CD4-positive, alpha-beta T cell treated with Interleukin-1 beta for 1 hour (primary cell): ENCODE measurements around the gene SERINC5.
"Not testable (repeated sequence)": the region's sequence is repeated elsewhere in the genome, so short reads cannot be mapped to it uniquely, and the experiment has no call there.

ENCODE experiments used
- DNase-seq, 2 donors: peaks; one replicate each; pipeline ENCODE4 v3.0.0-alpha.2; 2020 to 2022

The SERINC5 gene

DNA sequence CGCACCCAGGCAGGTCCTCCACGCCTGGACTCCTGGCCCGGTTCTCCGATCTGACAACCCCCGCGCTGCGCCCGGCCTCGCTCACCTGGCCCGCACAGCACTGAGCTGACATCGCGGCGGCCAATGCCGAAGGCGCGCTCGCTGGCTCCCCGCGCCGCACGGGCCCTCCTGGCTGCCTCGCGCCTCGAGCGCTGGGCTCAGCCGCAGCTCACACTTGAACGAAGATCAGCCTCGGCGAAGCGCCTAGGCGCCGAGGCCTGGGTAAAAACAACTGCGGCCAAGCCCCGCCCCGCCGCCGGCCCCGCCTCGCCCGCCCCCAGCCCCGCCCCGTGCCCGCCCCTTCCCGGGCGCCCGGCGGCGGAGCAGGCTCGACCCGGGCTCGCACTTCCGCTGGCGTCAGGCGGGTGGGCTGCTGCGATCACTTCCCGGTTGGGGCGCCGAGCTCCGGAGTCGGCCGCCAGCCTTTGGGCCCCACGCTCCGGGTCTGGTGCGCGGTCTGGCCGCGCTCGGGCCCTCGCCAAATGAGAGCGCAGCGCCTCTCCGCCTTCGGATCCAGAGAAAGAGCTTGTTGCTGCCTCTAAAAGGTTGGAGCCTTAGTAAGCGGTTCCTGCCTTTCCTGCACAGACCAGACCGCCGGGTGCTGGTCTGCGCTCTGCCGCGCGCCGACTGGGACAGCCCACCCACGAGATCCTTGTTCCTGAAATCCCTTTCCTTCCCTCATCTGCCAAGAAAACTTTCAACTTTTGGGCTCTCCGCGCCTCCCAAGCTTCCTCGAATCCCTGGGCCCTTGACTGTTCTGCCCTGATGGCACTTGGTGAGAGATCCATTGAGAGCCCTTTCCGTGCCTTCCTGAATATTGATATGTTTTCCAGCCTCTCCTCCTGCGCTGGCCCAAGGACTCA is at the start of gene SERINC5:
Gene SERINC5 (minus strand): TSS at position 238 of the 902 bp plus-strand sequence. CDS start 126 bp downstream, at position 112.
- peak; percentile 87 for DNase-seq

DNA sequence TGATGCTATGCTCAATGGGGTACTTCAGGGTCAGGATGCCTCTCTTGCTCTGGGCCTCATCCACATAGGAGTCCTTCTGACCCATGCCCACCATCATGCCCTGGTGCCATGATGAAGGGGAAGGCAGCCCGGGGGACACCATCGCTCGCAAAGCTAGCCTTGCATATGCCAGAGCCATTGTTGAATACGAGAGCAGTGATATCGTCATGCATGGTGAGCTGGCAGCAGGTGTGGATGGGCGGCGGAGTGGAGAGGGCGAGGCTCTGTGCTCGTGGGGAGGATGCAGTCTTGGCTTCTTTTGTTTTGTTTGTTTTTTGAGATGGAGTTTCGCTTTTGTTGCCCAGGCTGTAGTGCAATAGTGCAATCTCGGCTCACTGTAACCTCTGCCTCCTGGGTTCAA is 46.8 kb upstream of the SERINC5 start:
- DNase-seq: no peak

DNA sequence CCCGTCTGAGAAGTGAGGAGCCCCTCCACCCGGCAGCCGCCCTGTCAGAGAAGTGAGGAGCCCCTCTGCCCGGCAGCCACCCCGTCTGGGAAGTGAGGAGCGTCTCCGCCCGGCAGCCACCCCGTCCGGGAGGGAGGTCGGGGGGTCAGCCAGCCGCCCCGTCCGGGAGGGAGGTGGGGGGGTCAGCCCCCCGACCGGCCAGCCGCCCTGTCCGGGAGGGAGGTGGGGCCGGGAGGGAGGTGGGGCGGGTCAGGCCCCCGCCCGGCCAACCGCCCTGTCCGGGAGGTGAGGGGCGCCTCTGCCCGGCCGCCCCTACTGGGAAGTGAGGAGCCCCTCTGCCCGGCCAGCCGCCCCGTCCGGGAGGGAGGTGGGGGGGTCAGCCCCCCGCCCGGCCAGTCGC is 45.5 kb upstream of the SERINC5 start:
- DNase-seq: not testable (repeated sequence)

DNA sequence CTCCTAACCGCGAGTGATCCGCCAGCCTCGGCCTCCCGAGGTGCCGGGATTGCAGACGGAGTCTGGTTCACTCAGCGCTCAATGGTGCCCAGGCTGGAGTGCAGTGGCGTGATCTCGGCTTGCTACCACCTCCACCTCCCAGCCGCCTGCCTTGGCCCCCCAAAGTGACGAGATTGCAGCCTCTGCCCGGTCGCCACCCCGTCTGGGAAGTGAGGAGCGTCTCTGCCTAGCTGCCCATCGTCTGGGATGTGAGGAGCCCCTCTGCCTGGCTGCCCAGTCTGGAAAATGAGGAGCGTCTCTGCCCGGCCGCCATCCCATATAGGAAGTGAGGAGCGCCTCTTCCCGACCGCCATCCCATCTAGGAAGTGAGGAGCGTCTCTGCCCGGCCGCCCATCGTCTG is 44.9 kb upstream of the SERINC5 start:
- DNase-seq: not testable (repeated sequence)

DNA sequence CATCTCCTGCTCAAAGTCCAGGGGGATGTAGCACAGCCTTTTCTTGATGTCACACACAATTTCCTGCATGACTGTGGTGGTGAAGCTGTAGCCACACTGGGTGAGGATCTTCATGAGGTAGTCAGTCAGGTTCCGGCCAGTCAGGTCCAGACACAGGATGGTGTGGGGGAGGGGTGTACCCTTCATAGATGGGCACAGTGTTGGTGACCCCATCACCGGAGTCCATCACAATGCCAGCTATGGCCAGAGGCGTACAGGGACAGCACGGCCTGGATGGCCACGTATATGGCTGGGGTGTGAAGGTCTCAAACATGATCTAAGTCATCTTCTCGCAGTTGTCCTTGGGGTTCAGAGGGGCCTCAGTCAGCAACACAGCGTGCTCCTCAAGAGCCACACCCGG is 44.3 kb upstream of the SERINC5 start:
- DNase-seq: no peak

DNA sequence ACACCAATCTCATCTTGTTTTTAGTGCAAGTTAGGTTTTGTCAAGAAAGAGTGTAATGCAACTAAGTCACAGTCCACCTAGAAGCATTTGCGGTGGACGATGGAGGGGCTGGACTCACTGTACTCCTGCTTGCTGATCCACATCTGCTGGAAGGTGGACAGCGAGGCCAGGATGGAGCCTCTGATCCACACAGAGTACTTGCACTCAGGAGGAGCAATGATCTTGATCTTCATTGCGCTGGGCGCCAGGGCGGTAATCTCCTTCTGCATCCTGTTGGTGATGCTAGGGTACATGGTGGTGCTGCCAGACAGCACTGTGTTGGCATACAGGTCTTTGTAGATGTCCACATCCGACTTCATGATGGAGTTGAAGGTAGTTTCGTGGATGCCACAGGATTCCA is 43.8 kb upstream of the SERINC5 start:
- no peak for DNase-seq

DNA sequence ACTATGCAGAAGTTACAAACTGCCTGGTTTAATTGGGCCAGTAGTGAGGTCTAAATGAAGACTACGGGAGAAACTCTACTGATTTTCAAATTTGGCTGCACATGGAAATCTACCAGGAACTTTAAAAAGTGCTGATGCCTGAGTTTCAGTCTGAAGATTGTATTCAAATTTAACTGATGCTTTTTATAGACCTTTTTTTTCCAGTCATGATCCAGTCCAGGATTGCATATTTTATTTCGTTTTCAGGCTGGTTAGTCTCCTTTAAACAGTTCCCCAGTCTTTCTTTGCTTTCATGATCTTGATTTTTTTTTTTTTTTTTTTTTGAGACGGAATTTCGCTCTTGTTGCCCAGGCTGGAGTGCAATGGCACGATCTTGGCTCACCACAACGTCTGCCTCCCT is 40.3 kb upstream of the SERINC5 start:
- no peak for DNase-seq

DNA sequence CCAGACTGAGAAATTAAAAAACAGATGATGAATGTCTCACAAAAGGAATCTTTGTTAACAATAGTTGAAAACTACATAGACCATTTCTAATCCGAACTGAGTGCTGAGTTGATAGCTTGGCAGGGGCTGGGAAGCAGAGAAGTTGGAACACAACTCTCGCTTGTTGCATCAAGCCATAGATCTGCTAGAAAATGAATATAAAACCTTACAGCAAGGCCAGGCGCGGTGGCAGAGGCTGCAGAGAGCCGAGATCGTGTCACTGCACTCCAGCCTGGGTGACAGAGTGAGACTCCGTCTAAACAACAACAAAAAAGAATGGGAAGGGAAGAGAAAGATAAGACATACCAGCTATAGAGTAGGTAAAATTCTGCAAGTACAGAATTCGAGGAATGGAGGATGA is 35.9 kb upstream of the SERINC5 start:
- no peak for DNase-seq

DNA sequence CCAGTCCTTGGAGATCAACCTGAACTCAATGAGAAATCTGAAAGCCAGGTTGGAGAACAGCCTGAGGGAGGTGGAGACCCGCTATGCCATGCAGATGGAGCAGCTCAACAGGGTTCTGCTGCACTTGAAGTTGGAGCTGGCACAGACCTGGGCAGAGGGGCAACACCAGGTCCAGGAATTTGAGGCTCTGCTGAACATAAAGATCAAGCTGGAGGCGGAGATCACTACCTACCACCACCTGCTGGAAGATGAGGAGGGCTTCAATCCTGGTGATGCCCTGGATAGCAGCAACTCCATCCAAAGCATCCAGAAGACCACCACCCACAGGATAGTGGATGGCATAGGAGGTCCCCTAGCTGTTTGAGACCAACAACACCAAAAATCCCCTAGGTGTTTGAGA is 33.5 kb upstream of the SERINC5 start:
- DNase-seq: no peak

DNA sequence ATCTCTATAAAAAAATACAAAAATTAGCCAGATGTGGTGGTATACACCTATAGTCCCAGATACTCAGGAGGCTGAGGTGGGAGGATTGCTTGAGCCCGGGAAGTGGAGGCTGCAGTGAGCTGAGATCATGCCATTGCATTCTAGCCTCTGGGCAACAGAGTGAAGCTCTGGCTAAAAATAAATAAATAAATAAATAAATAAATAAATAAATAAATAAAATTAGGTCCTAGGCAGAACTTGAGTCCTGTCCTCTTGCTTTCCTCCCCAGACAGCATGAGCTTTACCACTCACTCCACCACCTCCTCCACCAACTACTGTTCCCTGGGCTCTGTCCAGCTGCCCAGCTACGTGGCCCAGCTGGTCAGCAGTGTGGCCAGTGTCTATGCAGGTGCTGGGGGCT is 32.3 kb upstream of the SERINC5 start:
- no peak for DNase-seq

DNA sequence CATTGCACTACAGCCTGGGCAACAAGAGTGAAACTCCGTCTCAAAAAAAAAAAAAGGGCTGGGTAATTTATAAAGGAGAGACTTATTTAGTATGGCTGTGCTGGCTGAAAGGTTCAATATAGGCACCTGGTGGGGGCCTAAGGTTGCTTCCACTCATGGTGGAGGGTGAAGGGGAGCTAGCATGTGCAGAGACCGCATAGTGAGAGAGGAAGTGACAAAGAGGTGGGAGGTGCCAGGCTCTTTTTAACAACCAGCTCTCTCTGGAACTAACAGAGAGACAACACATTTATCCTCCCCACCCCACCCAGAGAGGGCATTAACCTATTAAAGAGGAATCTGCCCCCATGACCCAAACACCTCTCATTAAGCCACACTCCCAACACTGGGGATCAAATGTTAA is 28.9 kb upstream of the SERINC5 start:
- DNase-seq: peak; percentile 11 to 22

DNA sequence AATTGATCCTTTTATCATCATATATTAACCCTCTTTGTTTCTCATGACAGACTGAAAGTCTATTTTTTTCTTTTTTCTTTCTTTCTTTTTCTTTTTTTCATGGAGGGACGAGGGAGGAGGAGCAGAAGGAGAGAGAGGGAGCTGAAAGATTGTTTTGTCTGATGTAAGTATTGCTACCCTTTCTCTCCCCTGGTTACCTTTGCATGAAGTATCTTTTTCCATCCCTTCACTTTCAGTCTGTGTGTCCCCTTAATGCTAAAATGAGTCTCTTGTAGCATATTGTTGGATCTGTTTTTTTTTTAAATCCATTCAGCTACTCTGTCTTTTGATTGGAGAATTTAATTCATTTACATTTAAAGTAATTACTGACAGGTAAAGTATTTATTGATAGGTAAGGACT is 27.5 kb upstream of the SERINC5 start:
- DNase-seq: no peak

DNA sequence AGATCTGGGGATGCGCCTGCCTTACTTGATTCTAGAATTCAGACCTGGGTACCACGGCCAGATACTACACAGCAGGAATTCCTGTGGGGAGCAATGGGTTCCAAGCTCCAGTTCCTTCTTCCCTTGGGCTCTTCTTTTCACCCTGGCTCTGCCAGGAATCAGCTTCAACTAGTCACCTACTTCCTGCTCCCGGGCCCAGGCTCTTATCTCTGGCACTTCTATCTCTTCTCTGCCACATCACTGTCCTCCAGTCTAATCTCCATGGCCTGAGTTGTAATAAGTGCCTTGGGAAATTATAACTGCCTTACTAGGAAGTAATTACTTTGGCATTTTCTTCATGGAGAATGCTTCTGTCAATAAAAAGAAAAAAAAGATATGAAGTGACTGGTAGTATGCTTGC is 26.2 kb upstream of the SERINC5 start:
- DNase-seq: no peak

DNA sequence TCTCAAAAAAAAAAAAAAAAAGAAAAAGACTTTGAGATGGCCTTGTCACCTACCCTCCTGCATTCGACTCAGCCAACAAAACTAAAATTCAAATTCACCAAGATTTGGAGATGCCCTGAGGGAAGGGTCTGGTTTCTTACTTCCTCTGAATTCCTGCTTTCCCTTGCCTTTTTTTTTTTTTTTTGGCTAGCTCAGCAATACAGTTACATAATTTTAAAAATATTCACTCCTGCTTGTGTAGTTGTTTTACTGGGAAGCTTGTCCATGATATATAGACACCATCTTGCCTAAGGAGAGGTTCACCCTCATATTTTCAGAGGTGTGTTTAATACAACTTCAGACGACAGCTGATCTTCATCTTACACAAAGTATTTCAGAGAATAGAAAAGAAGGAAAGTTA is 21.3 kb upstream of the SERINC5 start:
- no peak for DNase-seq

DNA sequence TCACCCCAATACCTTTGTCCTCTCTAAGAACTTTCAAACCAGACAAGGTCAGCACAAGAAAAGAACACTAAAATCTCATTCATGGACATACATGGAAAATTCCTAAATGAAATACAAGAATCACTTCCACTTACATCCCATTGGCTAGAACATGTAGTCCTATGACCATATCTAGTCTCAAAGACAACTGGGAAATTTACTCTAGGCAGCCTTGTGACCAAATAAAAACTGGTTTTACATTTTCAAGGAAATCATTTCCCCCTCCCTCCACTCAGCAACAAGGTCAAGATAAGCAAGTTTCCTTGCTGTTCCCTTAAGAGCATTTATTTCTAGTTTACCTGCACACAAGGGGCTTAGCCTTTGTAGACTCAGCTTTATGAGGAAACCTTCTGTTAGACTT is 20.3 kb upstream of the SERINC5 start:
- DNase-seq: no peak

DNA sequence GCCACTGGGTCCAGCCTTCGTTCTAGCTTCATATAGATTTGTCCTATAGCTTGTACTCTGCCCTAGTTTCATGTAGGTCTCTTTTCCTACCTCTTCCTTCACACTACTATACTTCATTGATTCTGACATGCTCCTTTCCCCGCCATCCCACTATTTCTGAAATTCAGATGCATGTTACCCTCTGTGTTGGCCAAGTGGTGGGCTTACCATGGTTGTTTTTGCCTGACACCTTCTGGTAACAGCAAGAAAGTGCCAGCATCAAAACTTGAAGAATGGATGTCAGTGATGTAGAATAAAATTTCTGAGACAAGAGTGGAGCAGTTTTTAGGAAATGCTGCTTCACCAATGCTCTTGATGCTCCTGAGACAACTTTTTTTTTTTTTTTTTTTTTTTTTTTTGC is 19.5 kb upstream of the SERINC5 start:
- DNase-seq: peak; percentile 9 to 50

DNA sequence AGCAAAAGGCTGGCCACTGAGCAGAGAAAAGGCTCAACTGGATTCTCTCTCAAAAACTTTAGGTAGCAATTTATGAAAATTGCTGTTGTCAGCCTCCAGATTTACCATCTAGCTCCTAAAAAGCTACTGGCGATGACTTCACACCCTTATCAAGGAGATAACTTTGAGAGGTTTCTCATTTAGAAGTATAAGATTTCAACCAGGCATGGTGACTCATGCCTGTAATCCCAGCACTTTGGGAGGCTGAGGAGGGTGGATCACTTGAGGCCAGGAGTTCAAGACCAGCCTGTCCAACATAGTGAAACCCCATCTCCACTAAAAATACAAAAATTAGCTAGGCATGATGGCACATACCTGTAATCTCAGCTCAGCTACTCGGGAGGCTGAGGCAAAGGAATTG is 14.7 kb upstream of the SERINC5 start:
- not testable (repeated sequence) for DNase-seq

DNA sequence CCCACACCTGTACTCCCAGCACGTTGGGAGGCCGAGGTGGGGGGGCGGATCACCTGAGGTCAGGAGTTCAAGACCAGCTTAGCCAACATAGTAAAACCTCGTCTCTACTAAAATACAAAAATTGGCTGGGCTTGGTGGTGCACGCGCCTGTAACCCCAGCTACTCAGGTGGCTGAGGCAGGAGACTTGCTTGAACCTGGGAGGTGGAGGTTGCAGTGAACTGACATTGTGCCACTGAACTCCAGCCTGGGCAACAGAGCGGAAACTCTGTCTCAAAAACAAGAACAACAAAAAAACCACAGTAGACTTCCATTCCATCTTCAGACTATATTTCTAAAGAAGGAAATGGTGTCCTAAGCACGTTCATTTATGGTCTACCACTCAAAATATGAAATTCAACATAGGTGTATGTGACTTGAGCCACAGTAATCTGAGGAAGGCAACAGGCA is 14.2 kb upstream of the SERINC5 start:
- peak; percentile 38 to 44 for DNase-seq

DNA sequence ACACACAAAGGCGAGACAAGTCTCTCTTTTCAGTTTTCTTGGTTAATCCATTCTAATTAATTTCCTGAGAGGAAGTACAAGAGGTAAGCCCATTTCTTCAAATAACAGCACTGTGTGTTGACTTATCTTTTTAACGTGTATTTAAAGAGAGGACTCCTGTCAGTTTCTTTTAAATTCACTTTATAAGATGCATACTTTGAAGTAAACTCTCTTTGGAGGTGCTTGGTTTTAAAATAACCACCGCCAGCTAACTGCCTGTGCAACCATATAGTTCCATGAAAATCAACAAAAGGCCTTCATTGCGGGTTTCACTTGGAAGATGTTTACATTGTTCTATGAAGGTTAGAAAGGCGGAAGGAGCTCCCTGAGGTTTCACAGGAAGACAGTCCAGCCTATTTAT is 13.1 kb upstream of the SERINC5 start:
- no peak for DNase-seq

DNA sequence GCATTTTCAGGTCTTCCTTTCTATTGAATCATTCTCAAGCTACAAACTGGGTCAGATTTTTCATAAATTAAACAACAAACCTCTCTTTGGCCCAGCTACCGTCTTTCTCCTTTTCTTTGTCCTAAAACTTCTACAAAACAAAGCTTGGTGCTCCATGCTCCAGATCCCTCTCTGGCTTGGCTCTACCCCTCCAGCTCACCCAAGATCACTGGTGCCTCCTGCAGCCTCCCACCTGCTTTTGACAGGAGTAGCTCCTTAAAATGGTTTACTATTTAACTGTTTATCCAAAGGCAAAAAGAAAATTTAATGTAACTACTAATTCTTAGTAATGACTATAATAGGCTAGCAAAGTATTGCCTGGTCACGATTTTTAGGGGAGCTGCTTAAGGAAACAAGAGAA is 10.7 kb upstream of the SERINC5 start:
- no peak for DNase-seq

DNA sequence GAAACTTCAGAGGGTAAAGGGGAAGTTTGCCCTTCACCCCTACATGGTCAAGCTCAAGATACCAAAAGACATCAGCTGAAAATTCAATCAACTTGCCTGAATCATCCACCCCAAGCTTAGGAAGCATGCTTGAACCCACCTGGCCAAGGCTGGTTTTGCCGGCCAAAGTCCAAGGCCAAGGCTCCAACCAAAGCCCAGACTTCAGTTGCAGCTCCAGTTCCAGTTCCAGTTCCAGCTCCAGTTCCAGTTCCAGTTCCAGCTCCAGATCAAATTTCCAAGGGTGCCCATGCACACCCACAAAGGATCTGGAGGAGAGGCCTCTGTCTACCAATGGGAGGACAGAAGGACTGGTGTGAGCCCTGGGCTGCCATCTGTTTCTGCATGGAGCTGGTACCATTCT is 4.6 kb upstream of the SERINC5 start:
- no peak for DNase-seq

DNA sequence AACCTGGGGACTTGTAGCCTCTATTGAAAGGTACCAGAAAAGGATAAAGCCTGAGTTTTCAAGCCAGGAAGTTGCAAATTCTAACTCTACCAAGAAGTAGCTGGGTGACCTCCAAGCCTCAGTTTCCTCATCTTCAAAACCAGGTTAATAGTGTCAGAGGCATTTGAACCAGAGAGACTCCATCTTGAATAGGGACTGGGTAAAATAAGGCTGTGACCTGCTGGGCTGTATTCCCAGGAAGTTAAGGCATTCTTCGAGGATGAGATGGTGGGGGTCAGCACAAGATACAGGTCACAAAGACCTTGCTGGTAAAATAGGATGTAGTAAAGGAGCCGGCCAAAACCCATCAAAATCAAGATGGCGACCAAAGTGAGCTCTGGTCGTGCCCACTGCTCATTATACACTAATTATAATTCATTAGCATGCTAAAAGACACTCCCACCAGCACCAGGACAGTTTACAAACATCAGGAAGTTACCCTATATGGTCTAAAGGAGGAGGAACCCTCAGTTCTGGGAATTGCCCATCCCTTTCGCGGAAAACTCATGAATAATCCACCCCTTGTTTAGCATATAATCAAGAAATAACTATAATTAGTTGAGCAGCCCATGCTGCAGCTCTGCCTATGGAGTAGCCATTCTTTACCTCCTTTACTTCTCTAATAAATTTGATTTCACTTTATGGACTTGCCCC is 3.8 kb upstream of the SERINC5 start:
- no peak for DNase-seq

DNA sequence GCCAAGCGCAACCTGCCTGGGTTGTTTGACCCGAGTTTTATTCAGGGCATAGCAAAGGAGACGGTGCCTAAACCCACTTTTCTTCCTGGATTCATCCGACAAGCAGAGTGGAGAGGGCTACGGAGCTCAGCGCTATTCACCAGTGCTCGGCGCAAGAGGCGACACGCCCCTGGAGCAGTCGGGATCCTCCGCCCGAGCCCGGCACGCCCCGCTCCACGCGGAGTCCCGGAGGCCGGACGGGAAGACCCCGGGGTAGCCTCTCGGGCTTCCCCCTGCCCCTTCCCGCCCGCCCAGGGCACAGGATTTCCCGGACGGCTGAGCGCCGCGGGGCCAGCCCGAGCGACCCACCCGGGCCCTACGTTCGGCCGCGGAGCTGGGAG is 427 bp downstream of the SERINC5 start:
- peak; percentile 21 to 35 for DNase-seq

DNA sequence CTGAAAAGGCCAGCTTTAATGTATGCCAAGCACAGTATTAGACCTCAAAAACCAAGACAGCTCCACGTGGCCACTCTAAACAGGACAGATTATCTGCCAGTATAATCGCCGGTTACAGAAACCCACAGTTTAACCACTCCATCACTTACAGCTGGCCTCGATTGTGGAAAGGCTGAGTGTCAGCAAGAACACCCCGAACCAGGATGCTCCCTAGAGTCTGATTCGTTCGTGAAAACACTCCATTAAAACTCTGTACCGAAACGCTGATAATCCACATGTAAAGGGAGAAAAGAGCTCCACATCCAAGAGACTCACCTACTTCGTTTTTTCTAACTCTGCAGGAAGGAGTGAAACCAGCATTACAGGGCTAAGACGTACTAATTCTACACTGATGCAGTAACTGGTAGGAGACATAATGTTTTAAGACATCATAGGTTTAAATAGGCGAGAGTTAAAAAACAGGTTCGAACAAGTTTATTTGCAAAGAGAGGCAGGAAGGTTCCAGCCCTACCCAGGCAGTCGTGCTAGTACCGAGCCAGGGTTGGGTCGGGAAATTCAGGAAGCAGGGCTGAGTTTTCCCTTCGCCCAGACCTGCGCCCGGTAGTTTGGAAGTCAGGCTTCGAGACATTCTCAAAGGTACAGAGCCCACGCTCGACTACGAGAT is 949 bp downstream of the SERINC5 start:
- peak; percentile 4 to 44 for DNase-seq
